ENCODE data around the gene TMEM179B.

TMEM179B gene

GRCh38 chr11:62774407-62774806, 12.8 kb upstream of the TMEM179B start:
- no peak for TF ChIP-seq SIN3A (IDR thresholded peaks at IDR 0.05; ENCODE audit: borderline replicate concordance, insufficient read depth, low read length)
- no peak for TF ChIP-seq FOXP2 (optimal IDR thresholded peaks at IDR 0.05; ENCODE audit: borderline replicate concordance, extremely low read depth, extremely low read length, insufficient read depth)
- TF ChIP-seq REST (IDR thresholded peaks at IDR 0.05; ENCODE audit: insufficient read depth in 1 of 2, low read depth in 2 of 2, low read length in 2 of 2), result no peak
- TF ChIP-seq POLR2AphosphoS5 (IDR thresholded peaks at IDR 0.05; ENCODE audit: low read depth, low read length), result no peak

GRCh38 chr11:62775646-62776045, 11.6 kb upstream of the TMEM179B start:
- TF ChIP-seq TAF1 (IDR thresholded peaks at IDR 0.05; ENCODE audit: borderline replicate concordance, insufficient read depth, low read length) (no peak), SIN3A (IDR thresholded peaks at IDR 0.05; ENCODE audit: borderline replicate concordance, insufficient read depth, low read length) (no peak), REST (IDR thresholded peaks at IDR 0.05; ENCODE audit: insufficient read depth in 1 of 2, low read depth in 2 of 2, low read length in 2 of 2) (no peak), POLR2AphosphoS5 (IDR thresholded peaks at IDR 0.05; ENCODE audit: low read depth, low read length) (no peak), FOXP2 (optimal IDR thresholded peaks at IDR 0.05; ENCODE audit: borderline replicate concordance, extremely low read depth, extremely low read length, insufficient read depth) (no peak)

- TF ChIP-seq SIN3A (IDR thresholded peaks at IDR 0.05; ENCODE audit: borderline replicate concordance, insufficient read depth, low read length), result no peak
- no peak for TF ChIP-seq POLR2AphosphoS5 (IDR thresholded peaks at IDR 0.05; ENCODE audit: low read depth, low read length)
- TF ChIP-seq TAF1 (IDR thresholded peaks at IDR 0.05; ENCODE audit: borderline replicate concordance, insufficient read depth, low read length), result no peak
- no peak for TF ChIP-seq REST (IDR thresholded peaks at IDR 0.05; ENCODE audit: insufficient read depth in 1 of 2, low read depth in 2 of 2, low read length in 2 of 2)
- TF ChIP-seq FOXP2 (optimal IDR thresholded peaks at IDR 0.05; ENCODE audit: borderline replicate concordance, extremely low read depth, extremely low read length, insufficient read depth), result no peak
Observed at GRCh38 chr11:62777389-62777788, 9.8 kb upstream of the TMEM179B start.

- TF ChIP-seq TAF1 (IDR thresholded peaks at IDR 0.05; ENCODE audit: borderline replicate concordance, insufficient read depth, low read length), result no peak
- no peak for TF ChIP-seq SIN3A (IDR thresholded peaks at IDR 0.05; ENCODE audit: borderline replicate concordance, insufficient read depth, low read length)
- no peak for TF ChIP-seq REST (IDR thresholded peaks at IDR 0.05; ENCODE audit: insufficient read depth in 1 of 2, low read depth in 2 of 2, low read length in 2 of 2)
- TF ChIP-seq FOXP2 (optimal IDR thresholded peaks at IDR 0.05; ENCODE audit: borderline replicate concordance, extremely low read depth, extremely low read length, insufficient read depth), result no peak
- no peak for TF ChIP-seq POLR2AphosphoS5 (IDR thresholded peaks at IDR 0.05; ENCODE audit: low read depth, low read length)
Observed at GRCh38 chr11:62778441-62778840, 8.8 kb upstream of the TMEM179B start.

GRCh38 chr11:62782753-62783152, 4.4 kb upstream of the TMEM179B start:
- TF ChIP-seq REST (IDR thresholded peaks at IDR 0.05; ENCODE audit: insufficient read depth in 1 of 2, low read depth in 2 of 2, low read length in 2 of 2) (no peak), TAF1 (IDR thresholded peaks at IDR 0.05; ENCODE audit: borderline replicate concordance, insufficient read depth, low read length) (no peak), POLR2AphosphoS5 (IDR thresholded peaks at IDR 0.05; ENCODE audit: low read depth, low read length) (no peak), FOXP2 (optimal IDR thresholded peaks at IDR 0.05; ENCODE audit: borderline replicate concordance, extremely low read depth, extremely low read length, insufficient read depth) (no peak), SIN3A (IDR thresholded peaks at IDR 0.05; ENCODE audit: borderline replicate concordance, insufficient read depth, low read length) (no peak)
